Dermis blood vessel endothelial cell (primary cell): Measurements from ENCODE around the gene RAPGEF4. TPM values are rescaled to one million over a fixed set of nuclear protein-coding genes. Genes with fewer than 3 reads are reported as not detected.
"Not testable (repeated sequence)": the region's sequence is repeated elsewhere in the genome, so short reads cannot be mapped to it uniquely, and the experiment has no call there.

Experiments used
- DNase-seq: peaks from one replicate; pipeline ENCODE4 v3.0.0; 2010
- total RNA-seq: library from RNA; depleted of rRNA; stranded (reverse); fragments of >200 nt; gene quantifications from 2 replicates; pipeline ENCODE4 v1.2.3, GENCODE V29; 2014

Gene RAPGEF4
- total RNA-seq, 1 donor from 2014 or later: 30.5 TPM

GRCh38 chr2:173075781-173076580, 340.3 kb downstream of the RAPGEF4 start, which contains the start of gene MAP3K20:
TSS of gene MAP3K20 (plus strand) at chr2:173075846. CDS start at chr2:173091032, 15,186 bp downstream.
- peak; percentile 78 for DNase-seq

- peak; percentile 57 for DNase-seq
Measured at GRCh38 chr2:173076581-173077345, 341.1 kb downstream of the RAPGEF4 start.

- peak; percentile 59 for DNase-seq
Measured at GRCh38 chr2:173077506-173078177, 342.0 kb downstream of the RAPGEF4 start.

- DNase-seq: no peak
Measured at GRCh38 chr2:173079141-173079540, 343.5 kb downstream of the RAPGEF4 start.

- no peak for DNase-seq
Measured at GRCh38 chr2:173079973-173080860, 344.6 kb downstream of the RAPGEF4 start.

GRCh38 chr2:173086518-173087213, 351.0 kb downstream of the RAPGEF4 start:
- no peak for DNase-seq

GRCh38 chr2:173087214-173087581, 351.6 kb downstream of the RAPGEF4 start:
- DNase-seq: no peak

GRCh38 chr2:173087793-173088496, 352.3 kb downstream of the RAPGEF4 start:
- no peak for DNase-seq

GRCh38 chr2:173090276-173090877, 354.7 kb downstream of the RAPGEF4 start:
- DNase-seq: peak; percentile 35

GRCh38 chr2:173090973-173091660, 355.5 kb downstream of the RAPGEF4 start:
- DNase-seq: no peak

- DNase-seq: no peak
Measured at GRCh38 chr2:173091910-173092309, 356.3 kb downstream of the RAPGEF4 start.

- DNase-seq: no peak
Measured at GRCh38 chr2:173092844-173093402, 357.3 kb downstream of the RAPGEF4 start.

- not testable (repeated sequence) for DNase-seq
Measured at GRCh38 chr2:173093617-173094016, 358.0 kb downstream of the RAPGEF4 start.

GRCh38 chr2:173094731-173095130, 359.1 kb downstream of the RAPGEF4 start:
- no peak for DNase-seq

GRCh38 chr2:173095356-173095755, 359.7 kb downstream of the RAPGEF4 start:
- DNase-seq: no peak

GRCh38 chr2:173099271-173099670, 363.6 kb downstream of the RAPGEF4 start:
- no peak for DNase-seq

GRCh38 chr2:173099804-173100203, 364.2 kb downstream of the RAPGEF4 start:
- DNase-seq: no peak

- DNase-seq: peak; percentile 36
Measured at GRCh38 chr2:173101687-173102086, 366.0 kb downstream of the RAPGEF4 start.
